OCI-LY7 (cell line): ENCODE results near the gene ATG4B. TPM values are rescaled to one million over a fixed set of nuclear protein-coding genes. Genes with fewer than 3 reads are reported as not detected.

Experiments used
- BruUV-seq: library from RNA; stranded (reverse); fragments of 400-500 nt; replicated peaks from 2 replicates; lab custom pipeline; 2021; lab: Mats Ljungman, UMichigan
- CTCF ChIA-PET: fragments of 300-600 bp; sonication (Branson Sonifier 250); formaldehyde crosslinking; loops from one replicate; lab custom pipeline; 2022; ENCODE audit warnings: antibody characterized with exemption; ENCODE audit not compliant: unreplicated experiment; lab: Charles Lee
- POLR2A ChIA-PET: fragments of 300-600 bp; sonication (Branson Sonifier 250); formaldehyde crosslinking; loops from one replicate; lab custom pipeline; 2022; ENCODE audit warnings: antibody characterized with exemption; lab: Charles Lee
- DNase-seq: peaks from one replicate; pipeline ENCODE4 v3.0.0-alpha.2; 2015; ENCODE audit warnings: low spot score
- H2AFZ ChIP-seq: fragments of 200-600 bp; sonication (generic), shearing (Covaris generic); 2 replicates; pipeline ENCODE4 v1.6.1; 2014; ENCODE audit warnings: mild to moderate bottlenecking, antibody characterized with exemption, low read length, moderate library complexity
- H3K27ac ChIP-seq: fragments of 200-600 bp; sonication (generic); 2 replicates; pipeline ENCODE4 v1.5.1; 2014; ENCODE audit warnings: mixed run types, low read depth, mild to moderate bottlenecking, moderate library complexity, low read length, inconsistent platforms; ENCODE audit not compliant: poor library complexity, severe bottlenecking
- H3K36me3 ChIP-seq: fragments of 200-600 bp; sonication (generic); 2 replicates; pipeline ENCODE4 v1.6.1; 2014; ENCODE audit warnings: mild to moderate bottlenecking, antibody characterized with exemption, low read length, moderate library complexity, mixed read lengths; ENCODE audit not compliant: insufficient read depth
- H3K4me1 ChIP-seq: fragments of 200-600 bp; sonication (generic); 2 replicates; pipeline ENCODE4 v1.5.1; 2014; ENCODE audit warnings: mild to moderate bottlenecking, low read length; ENCODE audit not compliant: insufficient read depth, poor library complexity, severe bottlenecking
- H3K4me2 ChIP-seq: fragments of 200-600 bp; sonication (generic); 2 replicates; pipeline ENCODE4 v1.6.1; 2014; ENCODE audit warnings: mild to moderate bottlenecking, low read length
- H3K4me3 ChIP-seq: fragments of 200-600 bp; sonication (generic); 2 replicates; pipeline ENCODE4 v1.5.1; 2014; ENCODE audit warnings: mild to moderate bottlenecking, low read depth, low read length; ENCODE audit not compliant: poor library complexity, severe bottlenecking
- H3K79me2 ChIP-seq: fragments of 200-600 bp; sonication (generic); 2 replicates; pipeline ENCODE4 v1.6.1; 2016; ENCODE audit warnings: low read depth, mild to moderate bottlenecking, low read length, moderate library complexity, mixed read lengths; ENCODE audit not compliant: insufficient read depth
- H3K9me2 ChIP-seq: fragments of 200-600 bp; sonication (generic); 2 replicates; pipeline ENCODE4 v1.6.1; 2016; ENCODE audit warnings: mild to moderate bottlenecking, low read length, mixed read lengths; ENCODE audit not compliant: insufficient read depth
- H3K9me3 ChIP-seq: fragments of 200-600 bp; sonication (generic); 2 replicates; pipeline ENCODE4 v1.6.1; 2014; ENCODE audit warnings: mild to moderate bottlenecking, mixed run types, low read length, mixed read lengths
- H4K20me1 ChIP-seq: fragments of 200-600 bp; sonication (generic); 2 replicates; pipeline ENCODE4 v1.6.1; 2014; ENCODE audit warnings: mild to moderate bottlenecking, antibody characterized with exemption, low read length, moderate library complexity, mixed read lengths; ENCODE audit not compliant: insufficient read depth
- CTCF ChIP-seq: fragments of 200-600 bp; sonication (generic); conservative IDR thresholded peaks from 2 replicates; pipeline ENCODE4 v1.5.1; 2014; ENCODE audit warnings: mild to moderate bottlenecking, antibody characterized with exemption, low read length, moderate library complexity, mixed read lengths
- EZH2phosphoT487 ChIP-seq: fragments of 200-600 bp; sonication (generic); IDR thresholded peaks from 2 replicates; pipeline ENCODE4 v1.6.1; 2018; ENCODE audit warnings: low read depth, borderline replicate concordance, mild to moderate bottlenecking, mixed run types, antibody characterized with exemption, low read length, moderate library complexity, mixed read lengths
- intact Hi-C: fragments of 100-400 bp; cut with micrococcal nuclease; formaldehyde crosslinking; loops from one replicate; pipeline ENCODE4 v1.10.0; 2022; ENCODE audit not compliant: unreplicated experiment
- total RNA-seq, 2 experiments: library from RNA; depleted of rRNA in 1 of 2; stranded (reverse); fragments of >200 nt in 1 of 2; shearing (Covaris generic) in 1 of 2; gene quantifications; 2 replicates each; pipeline ENCODE4 v1.2.3, GENCODE V29; 2014 to 2022

ATG4B gene
- total RNA-seq, 2 experiments from 2014 or later, result 72.4 to 133 TPM

GRCh38 chr2:241671457-241672240 is 34.2 kb downstream of the ATG4B start:
- intact Hi-C loops, result no loop called here
- no peak overlapping the region for H3K4me3 ChIP-seq
- no peak overlapping the region for H2AFZ ChIP-seq
- DNase-seq, result no peak
- H3K9me3 ChIP-seq, result no peaks in the 10 kb centered on the region
- TF ChIP-seq EZH2phosphoT487, result no peak
- no peak for TF ChIP-seq CTCF
- ChIA-PET POLR2A (no interaction called here), CTCF (no interaction called here)
- BruUV-seq, result no TSS peak
- H3K27ac ChIP-seq, result no peak overlapping the region
- H3K9me2 ChIP-seq, result no peaks in the 10 kb centered on the region
- H3K79me2 ChIP-seq, result no peaks in the 10 kb centered on the region
- H3K4me2 ChIP-seq, result no peak overlapping the region
- H3K36me3 ChIP-seq, result peaks cover 84% of the 10 kb centered on the region
- no peaks in the 10 kb centered on the region for H4K20me1 ChIP-seq
- no peaks in the 10 kb centered on the region for H3K4me1 ChIP-seq

- Histone ChIP-seq H4K20me1 (no peaks in the 10 kb centered on the region), H3K4me1 (no peaks in the 10 kb centered on the region), H2AFZ (no peak overlapping the region), H3K27ac (no peak overlapping the region), H3K79me2 (no peaks in the 10 kb centered on the region), H3K4me2 (no peak overlapping the region), H3K4me3 (no peak overlapping the region), H3K9me2 (no peaks in the 10 kb centered on the region), H3K9me3 (no peaks in the 10 kb centered on the region), H3K36me3 (peaks cover 88% of the 10 kb centered on the region)
- CTCF ChIA-PET, result no interaction called here
- POLR2A ChIA-PET, result no interaction called here
- DNase-seq, result no peak
- TF ChIP-seq EZH2phosphoT487 (no peak), CTCF (no peak)
- BruUV-seq, result no TSS peak
- intact Hi-C loops, result no loop called here
Observed at GRCh38 chr2:241672243-241673188, 35.0 kb downstream of the ATG4B start.
